Lung microvascular endothelial cell (primary cell): ENCODE data around the gene EPB41L4B. TPM values are rescaled to one million over a fixed set of nuclear protein-coding genes. Genes with fewer than 3 reads are reported as not detected.
"Not testable (repeated sequence)": the region's sequence is repeated elsewhere in the genome, so short reads cannot be mapped to it uniquely, and the experiment has no call there.

Experiments
- DNase-seq, 2 donors: peaks; one replicate each; pipeline versions ENCODE4 v3.0.0 to v3.0.0-alpha.2; 2010; ENCODE audit warnings: low read depth in 2 of 2
- total RNA-seq: library from RNA; depleted of rRNA; stranded (reverse); fragments of >200 nt; gene quantifications from 2 replicates; pipeline ENCODE4 v1.2.1, GENCODE V29; 2014

The EPB41L4B gene
- total RNA-seq, 1 donor from 2014 or later, result 0.20 TPM

- no peak for DNase-seq
These were observed 154.6 kb downstream of the EPB41L4B start for GRCh38 chr9:109166171-109166770.

GRCh38 chr9:109164042-109164441 is 156.8 kb downstream of the EPB41L4B start:
- no peak for DNase-seq

- DNase-seq, result no peak
These were observed 157.7 kb downstream of the EPB41L4B start for GRCh38 chr9:109163194-109163593.

- DNase-seq, result no peak
These were observed 158.2 kb downstream of the EPB41L4B start for GRCh38 chr9:109162677-109163076.

GRCh38 chr9:109161471-109161870 is 159.4 kb downstream of the EPB41L4B start:
- DNase-seq, result no peak

- DNase-seq, result no peak
These were observed 161.3 kb downstream of the EPB41L4B start for GRCh38 chr9:109159583-109159982.

GRCh38 chr9:109158651-109159050 is 162.2 kb downstream of the EPB41L4B start:
- DNase-seq, result no peak

- DNase-seq, result no peak
These were observed 164.2 kb downstream of the EPB41L4B start for GRCh38 chr9:109156708-109157107.

GRCh38 chr9:109150925-109151545 is 169.8 kb downstream of the EPB41L4B start:
- no peak for DNase-seq

GRCh38 chr9:109149722-109150121 is 171.1 kb downstream of the EPB41L4B start:
- no peak for DNase-seq

- DNase-seq, result no peak
These were observed 171.8 kb downstream of the EPB41L4B start for GRCh38 chr9:109149089-109149488.

- no peak for DNase-seq
These were observed 175.8 kb downstream of the EPB41L4B start for GRCh38 chr9:109145051-109145450.

- peak; percentile 3 to 16 for DNase-seq
These were observed 176.8 kb downstream of the EPB41L4B start for GRCh38 chr9:109143881-109144562.

GRCh38 chr9:109141375-109141774 is 179.5 kb downstream of the EPB41L4B start:
- no peak for DNase-seq

GRCh38 chr9:109139851-109140250 is 181.0 kb downstream of the EPB41L4B start:
- no peak for DNase-seq

- no peak for DNase-seq
These were observed 182.4 kb downstream of the EPB41L4B start for GRCh38 chr9:109138421-109138820.

GRCh38 chr9:109134167-109134578 is 186.7 kb downstream of the EPB41L4B start:
- DNase-seq, result no peak

GRCh38 chr9:109133533-109133932 is 187.3 kb downstream of the EPB41L4B start:
- no peak for DNase-seq

GRCh38 chr9:109132567-109133021 is 188.3 kb downstream of the EPB41L4B start:
- peak; percentile 65 to 74 for DNase-seq

- DNase-seq, result no peak
These were observed 191.2 kb downstream of the EPB41L4B start for GRCh38 chr9:109129470-109130197.

- DNase-seq, result not testable (repeated sequence)
These were observed 194.2 kb downstream of the EPB41L4B start for GRCh38 chr9:109126671-109127070.

GRCh38 chr9:109124121-109124520 is 196.7 kb downstream of the EPB41L4B start:
- DNase-seq, result no peak
